ENCODE results near the gene RHOC.
A peak's percentile ranks its signal among the peaks of the same experiment; 100 is the strongest.
"Not testable (repeated sequence)": the region's sequence is repeated elsewhere in the genome, so short reads cannot be mapped to it uniquely, and the experiment has no call there.

The RHOC gene

DNA sequence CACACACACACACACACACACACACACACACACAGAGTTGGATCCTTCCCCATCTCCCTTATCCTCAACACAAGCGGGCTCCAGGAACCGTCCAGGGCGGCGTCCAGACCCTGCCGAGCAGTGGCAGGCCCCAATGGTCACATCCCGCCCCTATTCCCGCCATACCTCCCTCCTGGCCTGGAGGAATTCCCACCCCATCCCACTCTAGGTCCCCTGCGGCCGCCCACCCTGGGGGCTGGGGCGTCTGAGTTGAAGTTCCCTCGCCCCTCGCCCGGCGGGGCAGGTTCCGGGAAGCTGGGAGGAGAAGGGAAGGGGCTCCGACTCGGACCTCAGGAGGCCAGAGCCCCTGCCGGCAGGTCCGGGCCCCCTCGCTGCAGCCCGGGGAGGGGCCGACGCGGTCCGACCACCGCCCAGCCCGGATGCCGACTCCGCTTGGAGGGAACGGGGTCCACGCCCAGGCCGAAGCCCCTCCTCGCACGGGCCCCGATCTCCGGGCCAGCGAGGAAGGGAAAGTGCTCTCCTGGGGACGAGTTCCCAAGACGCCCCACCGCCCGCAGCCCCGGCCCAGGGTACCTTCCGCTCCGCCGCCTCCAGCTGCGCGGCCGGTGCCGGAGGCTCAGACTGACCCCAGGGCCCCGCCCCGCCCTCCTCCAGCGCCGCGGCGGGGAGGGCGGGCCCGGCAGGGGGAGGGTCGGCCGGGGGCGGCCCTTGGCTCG lies at the start of gene RHOC:
TSS of gene RHOC (minus strand) at position 623 of the 716 bp plus-strand sequence. CDS start 3,328 bp downstream, outside the sequence.
- DNase-seq: peak; percentile 64

GRCh38 chr1:112754116-112754628 lies 47.2 kb upstream of the RHOC start:
- no peak for DNase-seq

DNA sequence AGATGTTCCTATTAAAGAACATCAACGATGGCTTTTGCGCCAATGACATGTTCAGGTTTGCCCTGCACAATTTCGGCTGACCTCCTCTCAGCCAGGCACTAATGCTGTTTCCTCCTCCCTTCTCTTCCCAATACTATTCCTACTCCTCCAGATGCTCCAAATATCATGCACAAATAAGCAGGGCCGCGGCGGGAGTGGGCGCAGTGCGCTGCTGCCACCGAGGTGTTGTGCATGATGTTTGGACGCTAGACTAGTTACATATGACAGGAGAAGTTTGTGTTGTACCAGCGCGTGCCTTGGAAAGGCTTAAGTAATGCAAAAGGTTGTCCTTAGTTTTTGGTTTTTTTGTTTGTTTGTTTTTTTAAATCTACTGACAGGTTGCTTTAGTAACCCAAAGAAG lies 41.5 kb upstream of the RHOC start:
- no peak for DNase-seq

DNA sequence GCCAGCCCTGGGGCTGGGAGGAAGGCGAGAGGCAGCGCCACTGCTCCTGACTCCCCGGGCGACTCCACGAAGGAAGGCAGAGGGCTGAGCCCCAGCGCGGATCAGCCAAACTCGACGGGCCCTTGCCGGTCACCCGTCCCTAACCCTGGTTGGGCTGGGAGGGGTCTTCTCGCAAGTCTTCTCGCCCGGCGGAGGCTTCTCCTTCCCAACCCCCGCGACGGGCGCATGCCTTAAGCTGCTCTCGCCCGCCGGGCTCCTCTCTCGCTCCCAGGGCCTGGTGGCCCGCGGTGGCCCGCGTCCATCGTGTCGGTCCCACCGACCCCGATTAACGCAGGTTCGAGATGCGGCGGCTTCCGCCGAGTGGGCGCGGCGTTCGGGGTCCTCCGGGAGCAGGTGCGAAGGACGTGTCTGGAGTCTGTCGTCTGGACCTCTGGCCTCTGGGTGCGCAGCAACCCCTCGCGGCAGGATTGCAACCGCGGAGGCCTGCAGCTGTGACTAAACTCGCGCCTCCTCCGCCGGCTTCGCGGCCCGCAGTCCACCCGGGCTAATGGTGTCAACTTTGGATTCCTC lies 37.2 kb upstream of the RHOC start:
- peak; percentile 34 for DNase-seq

DNA sequence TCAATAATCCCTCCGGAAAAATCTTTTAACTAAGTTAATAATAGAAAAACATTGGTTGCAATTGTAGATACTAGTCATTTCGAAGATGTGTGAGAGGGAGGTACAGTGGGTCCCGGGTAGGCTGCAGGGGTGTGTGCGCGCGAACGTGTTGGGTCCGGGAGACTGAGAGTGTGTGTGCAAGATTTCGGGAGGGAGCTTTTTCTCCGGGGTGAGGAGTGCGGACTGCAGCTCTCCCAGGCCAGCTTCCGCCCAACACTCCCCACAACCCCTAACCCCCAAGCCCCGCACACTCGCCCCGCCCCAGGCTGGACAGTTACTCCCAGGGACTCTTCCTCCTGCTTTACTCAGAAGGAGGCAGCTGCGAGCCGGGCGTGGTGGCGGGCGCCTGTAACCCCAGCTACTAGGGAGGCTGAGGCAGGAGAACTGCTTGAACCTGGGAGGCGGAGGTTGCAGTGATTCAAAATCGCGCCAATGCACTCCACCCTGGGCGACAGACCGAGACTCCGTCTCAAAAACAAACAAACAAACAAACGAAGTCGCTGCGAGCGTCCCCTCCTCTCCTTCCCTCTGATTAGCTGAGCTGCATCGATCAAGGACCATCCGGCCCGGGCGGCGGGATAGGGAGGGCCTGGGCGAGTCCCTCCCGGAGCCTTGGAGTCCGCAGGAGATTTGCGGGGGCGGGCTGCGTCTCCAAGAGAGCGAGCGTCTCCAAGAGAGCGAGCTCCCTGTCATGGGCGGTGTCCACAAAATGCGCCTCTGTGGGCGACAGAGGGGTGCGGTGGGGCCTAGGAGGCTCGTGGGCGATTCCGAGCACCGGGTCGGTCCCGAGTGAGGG lies 36.5 kb upstream of the RHOC start:
- no peak for DNase-seq

DNA sequence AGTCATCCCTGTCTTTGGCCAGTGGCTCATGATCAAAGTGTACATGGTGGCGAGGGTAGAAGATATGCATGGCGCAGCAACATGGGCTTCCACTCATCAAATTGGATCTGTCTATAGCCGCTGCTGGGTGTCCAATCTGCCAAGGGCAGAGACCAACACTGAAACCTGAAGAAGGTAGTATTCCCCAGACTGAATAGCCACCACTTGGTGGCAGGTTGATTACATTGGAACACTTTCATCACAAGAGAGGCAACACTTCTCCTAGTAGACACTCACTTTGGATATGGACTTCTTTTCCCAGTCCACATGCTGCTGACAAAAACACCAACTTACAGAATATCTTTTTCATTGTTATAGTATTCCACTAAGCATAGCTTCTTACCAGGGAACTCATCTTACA lies 30.6 kb upstream of the RHOC start:
- no peak for DNase-seq

DNA sequence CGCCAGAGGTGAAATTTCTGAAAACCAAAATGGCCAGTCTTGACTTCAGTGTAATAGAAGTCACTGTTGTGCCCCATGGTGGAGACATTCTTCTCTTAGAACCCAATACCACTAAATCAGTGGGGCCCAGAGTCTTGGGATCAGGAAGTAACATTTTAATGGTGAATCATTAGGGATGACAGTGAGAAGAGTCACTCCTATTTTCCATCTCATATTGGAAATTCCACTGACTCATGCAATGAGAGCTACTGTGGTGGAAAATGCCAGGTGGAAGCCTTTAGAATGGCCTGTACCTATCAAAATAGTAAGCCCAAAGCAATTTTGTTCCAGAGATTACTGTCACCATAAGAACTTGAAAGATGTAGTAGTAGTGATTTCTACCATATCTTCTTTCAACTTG lies 28.8 kb upstream of the RHOC start:
- DNase-seq: no peak

DNA sequence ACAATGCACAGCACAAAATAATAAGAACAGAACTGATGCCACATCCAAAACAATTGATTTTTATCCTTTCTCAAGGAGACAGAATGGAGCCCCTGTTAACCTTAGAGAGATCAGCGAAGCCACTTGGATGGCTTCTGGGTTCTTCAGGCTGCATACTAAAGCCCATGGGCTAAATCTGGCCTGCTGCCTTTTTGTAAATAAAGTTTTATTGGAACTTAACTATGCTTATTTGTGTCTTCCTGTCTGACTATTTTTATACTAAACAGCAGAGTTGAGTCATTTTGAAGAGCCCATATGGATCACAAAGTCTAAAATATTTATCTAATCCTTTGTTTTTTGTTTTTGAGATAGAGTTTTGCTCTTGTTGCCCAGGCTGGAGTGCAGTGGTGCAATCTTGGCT lies 24.5 kb upstream of the RHOC start:
- DNase-seq: no peak

DNA sequence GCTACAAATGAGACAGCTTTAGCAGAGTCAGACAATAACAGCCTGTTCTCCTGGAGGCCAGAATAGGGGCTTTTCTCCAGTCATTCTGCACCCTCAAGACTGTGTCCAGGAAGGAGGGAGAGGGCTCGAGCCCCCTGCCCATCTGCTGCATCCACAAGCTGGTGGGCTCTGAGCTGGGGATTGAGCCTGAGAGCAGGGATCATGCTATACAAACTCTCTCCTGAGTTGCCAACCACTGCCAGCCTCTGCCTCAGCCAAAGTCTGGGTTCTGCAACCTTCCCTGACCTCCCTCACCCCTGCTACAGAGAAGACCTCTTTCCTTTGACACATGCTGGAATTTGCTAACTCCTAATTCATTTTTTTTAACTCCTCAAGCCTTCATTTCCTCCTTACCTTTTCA lies 23.0 kb upstream of the RHOC start:
- DNase-seq: no peak

DNA sequence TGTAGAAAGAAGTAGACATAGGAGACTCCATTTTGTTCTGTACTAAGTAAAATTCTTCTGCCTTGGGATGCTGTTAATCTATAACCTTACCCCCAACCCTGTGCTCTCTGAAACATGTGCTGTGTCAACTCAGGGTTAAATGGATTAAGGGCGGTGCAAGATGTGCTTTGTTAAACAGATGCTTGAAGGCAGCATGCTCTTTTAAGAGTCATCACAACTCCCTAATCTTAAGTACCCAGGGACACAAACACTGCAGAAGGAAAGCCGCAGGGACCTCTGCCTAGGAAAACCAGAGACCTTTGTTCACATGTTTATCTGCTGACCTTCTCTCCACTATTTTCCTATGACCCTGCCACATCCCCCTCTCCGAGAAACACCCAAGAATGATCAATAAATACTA lies 22.1 kb upstream of the RHOC start:
- DNase-seq: not testable (repeated sequence)

DNA sequence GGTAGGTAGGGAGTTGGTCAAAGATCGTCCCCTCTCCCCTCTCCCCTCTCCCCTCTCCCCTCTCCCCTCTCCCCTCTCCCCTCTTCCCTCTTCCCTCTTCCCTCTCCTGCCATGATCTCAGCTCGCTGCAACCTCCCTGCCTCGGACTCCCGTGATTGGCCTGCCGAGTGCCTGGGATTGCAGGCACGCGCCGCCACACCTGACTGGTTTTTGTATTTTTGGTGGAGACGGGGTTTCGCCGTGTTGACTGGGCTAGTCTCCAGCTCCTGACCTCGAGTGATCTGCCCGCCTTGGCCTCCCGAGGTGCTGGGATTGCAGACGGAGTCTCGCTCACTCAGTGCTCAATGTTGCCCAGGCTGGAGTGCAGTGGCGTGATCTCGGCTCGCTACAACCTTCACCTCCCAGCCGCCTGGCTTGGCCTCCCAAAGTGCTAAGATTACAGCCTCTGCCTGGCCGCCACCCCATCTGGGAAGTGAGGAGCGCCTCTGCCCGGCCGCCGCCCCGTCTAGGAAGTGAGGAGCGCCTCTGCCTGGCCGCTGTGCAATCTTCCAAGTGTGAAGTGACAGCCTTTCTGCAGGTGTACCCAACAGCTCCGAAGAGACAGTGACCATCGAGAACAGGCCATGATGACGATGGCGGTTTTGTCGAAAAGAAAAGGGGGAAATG lies 21.5 kb upstream of the RHOC start:
- DNase-seq: not testable (repeated sequence)

DNA sequence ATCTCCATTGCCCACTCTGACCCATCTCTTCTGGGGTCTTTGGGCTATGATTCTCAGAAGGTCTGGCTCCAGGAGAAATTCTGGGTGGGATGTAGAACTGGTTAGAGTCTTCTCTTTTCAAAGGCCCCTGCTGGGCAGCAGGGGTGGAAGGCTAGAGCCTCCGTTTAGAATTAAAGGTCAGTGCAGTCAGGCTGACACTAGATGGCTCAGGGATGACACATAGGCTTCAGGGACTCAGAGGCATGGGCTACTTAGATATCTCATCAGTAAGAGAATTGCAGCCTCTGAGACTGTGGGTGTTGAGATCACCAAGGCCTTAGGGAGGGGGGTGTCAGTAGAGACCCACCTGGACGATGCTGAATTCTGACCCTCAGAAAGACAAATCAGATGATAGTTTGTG lies 20.8 kb upstream of the RHOC start:
- no peak for DNase-seq

DNA sequence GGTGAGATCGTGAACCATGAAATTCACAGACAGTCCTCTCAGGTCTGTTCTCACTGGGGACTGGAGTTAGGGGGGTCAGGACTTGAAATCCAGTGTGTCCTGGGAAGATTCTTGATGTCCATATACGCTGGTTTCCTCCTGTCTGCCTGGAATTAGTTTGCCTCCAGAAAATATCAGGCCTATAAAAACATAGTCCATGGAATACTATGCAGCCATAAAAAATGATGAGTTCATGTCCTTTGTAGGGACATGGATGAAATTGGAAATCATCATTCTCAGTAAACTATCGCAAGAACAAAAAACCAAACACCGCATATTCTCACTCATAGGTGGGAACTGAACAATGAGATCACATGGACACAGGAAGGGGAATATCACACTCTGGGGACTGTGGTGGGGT lies 17.3 kb upstream of the RHOC start:
- not testable (repeated sequence) for DNase-seq

DNA sequence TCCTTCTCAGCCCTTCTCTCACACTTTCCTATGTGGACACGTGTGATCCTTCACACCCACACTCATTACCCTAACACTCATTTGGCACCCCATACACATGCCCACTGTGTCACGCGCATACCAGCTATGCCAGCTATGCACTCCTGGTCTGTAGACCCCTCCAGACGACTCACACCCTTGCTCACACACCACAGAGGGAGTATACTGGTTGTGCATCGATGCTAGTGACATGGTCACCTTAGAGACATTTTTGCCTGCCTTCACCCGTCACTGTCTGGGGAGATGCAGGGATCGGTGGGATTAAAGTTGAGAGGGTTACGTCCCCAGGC lies 16.5 kb upstream of the RHOC start:
- no peak for DNase-seq

DNA sequence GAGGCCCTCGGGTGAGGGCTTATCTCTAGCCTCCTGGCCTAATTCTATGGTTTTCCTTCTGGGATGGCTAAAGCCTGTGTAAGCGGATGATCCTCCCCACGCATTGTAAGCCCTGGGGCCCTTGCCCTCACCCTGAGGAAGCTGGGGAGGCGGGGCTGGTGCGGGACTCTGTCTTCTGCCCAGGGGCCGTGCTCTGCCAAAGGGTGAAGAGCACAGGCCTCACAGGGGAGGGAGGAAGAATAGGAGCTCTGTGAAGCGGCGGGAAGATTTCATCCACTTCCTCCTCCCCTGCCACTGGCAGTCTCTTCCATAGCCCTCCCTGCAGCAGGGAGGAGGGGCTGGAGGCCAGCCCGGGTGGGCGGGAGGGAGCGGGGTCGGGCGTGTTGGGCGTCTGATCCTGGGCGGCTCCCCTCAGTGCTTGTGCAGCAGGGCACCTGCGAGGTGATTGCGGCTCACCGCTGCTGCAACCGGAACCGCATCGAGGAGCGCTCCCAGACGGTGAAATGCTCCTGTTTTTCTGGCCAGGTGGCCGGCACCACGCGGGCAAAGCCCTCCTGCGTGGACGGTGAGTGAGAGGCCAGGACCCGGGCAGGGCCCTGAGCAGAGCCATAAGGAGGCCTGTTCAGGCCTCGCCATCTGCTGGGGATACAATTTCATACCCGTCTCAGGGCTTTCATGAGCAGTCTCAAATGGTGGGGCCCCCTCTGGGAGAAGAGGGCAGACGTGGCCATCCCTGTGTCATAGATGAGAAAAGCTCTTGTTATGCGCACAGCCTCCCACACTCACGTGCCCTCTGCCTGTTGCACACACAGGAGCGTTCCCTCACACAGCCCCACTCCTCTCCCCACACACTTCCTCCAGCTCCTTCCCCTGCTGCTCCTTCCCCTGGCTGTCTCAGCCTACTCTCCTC lies 15.9 kb upstream of the RHOC start:
- DNase-seq: peak; percentile 72

GRCh38 chr1:112721966-112722524 lies 15.1 kb upstream of the RHOC start:
- DNase-seq: no peak

GRCh38 chr1:112721294-112721693 lies 14.4 kb upstream of the RHOC start:
- not testable (repeated sequence) for DNase-seq

GRCh38 chr1:112720800-112721199 lies 13.9 kb upstream of the RHOC start:
- DNase-seq: no peak

GRCh38 chr1:112719706-112720105 lies 12.8 kb upstream of the RHOC start:
- no peak for DNase-seq

DNA sequence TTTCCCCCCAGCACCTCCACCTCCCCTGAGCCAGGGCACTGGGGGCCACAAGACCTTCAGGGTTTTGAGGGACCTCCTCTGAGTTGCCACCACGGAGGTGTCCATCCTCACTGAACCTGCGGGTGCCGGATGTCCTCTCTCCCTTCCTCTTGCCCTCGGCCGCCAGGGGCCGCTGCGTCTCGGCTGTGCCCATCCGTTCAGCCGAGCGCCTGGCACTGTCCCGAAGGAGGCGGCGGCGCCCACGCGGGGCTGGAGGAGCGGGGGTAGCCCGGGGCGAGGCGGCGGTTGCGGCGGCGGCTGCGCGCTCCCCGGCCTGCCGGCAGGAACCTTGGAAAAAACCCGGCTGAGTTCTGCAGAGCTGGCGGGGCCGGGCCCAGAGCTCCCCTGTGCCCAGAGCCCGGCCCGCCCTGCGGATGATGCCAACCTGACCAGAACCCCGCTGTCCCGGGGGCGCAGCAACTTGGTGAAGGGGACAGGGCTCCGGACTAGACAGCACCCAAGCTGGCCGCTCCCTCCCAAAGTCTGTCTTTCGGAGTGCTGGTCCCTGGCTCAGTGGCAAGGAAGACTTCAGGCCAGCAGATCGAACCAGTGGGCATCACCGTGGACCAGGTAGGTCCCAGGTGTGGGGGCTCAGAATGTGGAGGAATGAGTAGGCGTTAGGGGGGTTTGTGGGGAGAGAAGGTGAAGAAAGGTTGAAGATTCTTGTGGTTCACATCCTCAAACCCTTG lies 11.9 kb upstream of the RHOC start:
- peak; percentile 77 for DNase-seq

DNA sequence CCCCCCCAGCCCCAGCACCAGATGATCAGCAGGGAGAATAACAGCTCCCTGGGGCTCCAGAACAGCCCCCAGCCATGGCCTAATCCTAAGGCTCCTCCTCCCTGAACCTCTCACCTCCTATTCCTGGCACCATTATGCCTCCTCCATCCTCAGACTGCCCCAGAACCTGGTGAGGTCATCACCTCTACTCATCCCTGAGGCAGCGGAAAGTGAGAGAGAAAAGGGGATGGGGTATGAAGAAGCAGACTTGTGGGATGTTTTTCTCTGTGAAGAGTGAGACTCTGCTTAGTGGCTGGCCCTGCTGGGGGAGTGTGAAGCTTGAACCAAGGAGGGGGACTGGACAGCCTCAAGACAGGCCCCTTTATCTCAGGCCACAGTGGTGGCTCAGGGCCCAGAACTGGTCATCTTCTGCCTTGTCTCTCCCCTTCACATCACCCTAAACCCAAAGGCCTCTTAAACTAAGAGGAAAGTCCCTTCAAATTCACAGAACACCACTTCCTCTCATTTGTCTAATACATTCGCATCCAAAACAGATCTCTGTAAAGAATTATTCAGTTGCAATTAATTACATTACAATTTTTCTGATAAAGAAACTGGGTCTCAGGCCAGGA lies 10.4 kb upstream of the RHOC start:
- DNase-seq: no peak

All from left hindlimb (tissue), 1 donor.